Measurements from ENCODE around the gene IER5L. TPM values are rescaled to one million over a fixed set of nuclear protein-coding genes. Genes with fewer than 3 reads are reported as not detected.
A peak's percentile ranks its signal among the peaks of the same experiment; 100 is the strongest.
"Not testable (repeated sequence)": the region's sequence is repeated elsewhere in the genome, so short reads cannot be mapped to it uniquely, and the experiment has no call there.

Gene IER5L
- total and polyA plus RNA-seq, 4 donors, result 0.40 to 3.3 (median 2.5) TPM

DNA sequence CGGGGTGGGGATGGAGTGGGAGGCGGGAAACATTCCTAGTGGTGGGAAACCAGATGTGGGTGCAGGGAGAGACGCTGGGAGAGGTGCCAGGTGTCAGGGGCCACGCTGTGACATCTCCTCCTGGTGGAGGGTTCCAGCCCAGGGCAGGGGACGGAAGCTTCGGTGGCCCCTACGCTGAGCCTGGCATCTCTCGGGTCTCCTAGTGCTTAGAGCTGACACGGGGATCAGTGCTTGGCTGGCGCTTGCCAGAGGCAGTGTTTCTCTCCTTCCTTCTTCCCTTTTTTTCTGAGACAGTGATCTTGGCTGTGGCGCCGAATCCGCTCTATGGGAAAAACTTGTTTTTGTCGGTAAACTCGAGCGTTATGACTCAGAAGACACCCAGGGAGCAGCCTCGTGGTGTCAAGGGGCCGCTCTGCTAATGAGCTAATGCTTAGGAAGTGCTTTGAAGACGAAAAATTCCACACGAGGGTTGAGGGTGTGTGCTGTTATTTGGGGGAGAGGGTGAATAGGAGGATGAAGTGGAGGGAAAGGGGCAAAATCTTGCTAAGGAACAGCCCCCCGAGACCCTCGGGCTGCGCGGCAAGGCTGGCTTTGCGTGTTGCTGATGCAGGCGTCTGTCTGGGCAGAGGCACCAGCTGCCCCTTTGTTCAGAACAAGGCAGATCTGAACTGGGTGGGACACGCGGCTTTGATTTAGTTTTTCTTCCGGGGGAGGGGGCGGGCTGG is 20.4 kb upstream of the IER5L start:
- no peak for TF ChIP-seq RXRA (IDR thresholded peaks at IDR 0.05)
- TF ChIP-seq SP1 (IDR thresholded peaks at IDR 0.05), result no peak
- no peak for TF ChIP-seq FOXA2 (IDR thresholded peaks at IDR 0.05)
- TF ChIP-seq NR2F2 (IDR thresholded peaks at IDR 0.05), result peak; percentile 66
- no peak for TF ChIP-seq GABPA (IDR thresholded peaks at IDR 0.05 in 1 of 2, conservative IDR thresholded peaks at IDR 0.05 in 1 of 2)
- TF ChIP-seq TAF1 (conservative IDR thresholded peaks at IDR 0.05), result no peak
- WGBS, result 56% methylated on average over 30 of the region's 30 CpGs
- Histone ChIP-seq H3K27me3 (ENCODE audit: control insufficient read depth in 4 of 4, insufficient read depth in 4 of 4, low read length in 3 of 4) (no peaks in the 10 kb centered on the region), H3K4me3 (ENCODE audit: low read depth in 1 of 3, low read length in 3 of 3) (no peak overlapping the region), H3K9me3 (ENCODE audit: control insufficient read depth in 4 of 4, low read length in 3 of 4) (no peaks in the 10 kb centered on the region), H3K27ac (ENCODE audit: low read depth in 1 of 2, low read length in 2 of 2) (peak overlapping the region; percentile 58 to 64), H3K36me3 (ENCODE audit: control insufficient read depth in 4 of 4, insufficient read depth in 3 of 4, low read depth in 1 of 4, low read length in 3 of 4) (no peaks in the 10 kb centered on the region), H3K9ac (ENCODE audit: low read depth in 1 of 2, low read length in 2 of 2) (no peak overlapping the region), H3K4me1 (ENCODE audit: control insufficient read depth in 4 of 4, insufficient read depth in 4 of 4, low read length in 3 of 4) (peaks cover 0 to 2% (median 0%) of the 10 kb centered on the region in 4 donors)
- DNase-seq (ENCODE audit: low spot score), result no peak

DNA sequence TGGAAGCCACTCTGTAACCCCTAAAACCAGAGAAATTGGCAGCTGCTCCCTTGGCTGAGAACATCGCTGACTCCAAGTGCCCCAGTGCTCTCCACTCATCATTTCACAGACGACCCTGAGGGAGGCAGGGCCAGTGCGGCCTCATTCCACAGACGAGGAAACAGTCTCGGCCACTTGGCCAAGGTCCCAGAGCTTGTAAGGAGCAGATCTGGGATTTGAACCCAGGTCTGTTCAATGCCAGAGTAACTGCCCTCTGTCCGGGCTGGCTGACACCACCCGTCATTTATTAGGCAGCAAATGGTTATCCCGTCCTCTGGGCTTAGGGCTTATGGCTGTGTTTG is 19.9 kb upstream of the IER5L start:
- 50% methylated on average over 8 of the region's 8 CpGs for WGBS

GRCh38 chr9:129197045-129197444 is 19.0 kb upstream of the IER5L start:
- not testable (repeated sequence) for H3K4me1 ChIP-seq (ENCODE audit: control insufficient read depth in 4 of 4, insufficient read depth in 4 of 4, low read length in 3 of 4); H3K27ac ChIP-seq (ENCODE audit: low read depth in 1 of 2, low read length in 2 of 2); H3K27me3 ChIP-seq (ENCODE audit: control insufficient read depth in 4 of 4, insufficient read depth in 4 of 4, low read length in 3 of 4); H3K9me3 ChIP-seq (ENCODE audit: control insufficient read depth in 4 of 4, low read length in 3 of 4); H3K9ac ChIP-seq (ENCODE audit: low read depth in 1 of 2, low read length in 2 of 2); H3K4me3 ChIP-seq (ENCODE audit: low read depth in 1 of 3, low read length in 3 of 3); DNase-seq (ENCODE audit: low spot score); H3K36me3 ChIP-seq (ENCODE audit: control insufficient read depth in 4 of 4, insufficient read depth in 3 of 4, low read depth in 1 of 4, low read length in 3 of 4)
- WGBS, result 90% methylated on average over 6 of the region's 6 CpGs

More for the DNA sequence above, 19.9 kb upstream of the IER5L start:
- no peak overlapping the region for H3K9ac ChIP-seq (ENCODE audit: low read depth in 1 of 2, low read length in 2 of 2)
- H3K9me3 ChIP-seq (ENCODE audit: control insufficient read depth in 4 of 4, low read length in 3 of 4), result no peaks in the 10 kb centered on the region
- no peaks in the 10 kb centered on the region for H3K36me3 ChIP-seq (ENCODE audit: control insufficient read depth in 4 of 4, insufficient read depth in 3 of 4, low read depth in 1 of 4, low read length in 3 of 4)
- no peak overlapping the region for H3K4me3 ChIP-seq (ENCODE audit: low read depth in 1 of 3, low read length in 3 of 3)
- H3K4me1 ChIP-seq (ENCODE audit: control insufficient read depth in 4 of 4, insufficient read depth in 4 of 4, low read length in 3 of 4), result no peaks in the 10 kb centered on the region
- DNase-seq (ENCODE audit: low spot score), result no peak
- TF ChIP-seq FOXA2 (IDR thresholded peaks at IDR 0.05), result no peak
- TF ChIP-seq EGR1 (IDR thresholded peaks at IDR 0.05; ENCODE audit: low read depth in 2 of 2), result no peak
- peak; percentile 84 for TF ChIP-seq NR2F2 (IDR thresholded peaks at IDR 0.05)
- H3K27me3 ChIP-seq (ENCODE audit: control insufficient read depth in 4 of 4, insufficient read depth in 4 of 4, low read length in 3 of 4), result no peaks in the 10 kb centered on the region
- peak overlapping the region; percentile 58 to 64 for H3K27ac ChIP-seq (ENCODE audit: low read depth in 1 of 2, low read length in 2 of 2)

DNA sequence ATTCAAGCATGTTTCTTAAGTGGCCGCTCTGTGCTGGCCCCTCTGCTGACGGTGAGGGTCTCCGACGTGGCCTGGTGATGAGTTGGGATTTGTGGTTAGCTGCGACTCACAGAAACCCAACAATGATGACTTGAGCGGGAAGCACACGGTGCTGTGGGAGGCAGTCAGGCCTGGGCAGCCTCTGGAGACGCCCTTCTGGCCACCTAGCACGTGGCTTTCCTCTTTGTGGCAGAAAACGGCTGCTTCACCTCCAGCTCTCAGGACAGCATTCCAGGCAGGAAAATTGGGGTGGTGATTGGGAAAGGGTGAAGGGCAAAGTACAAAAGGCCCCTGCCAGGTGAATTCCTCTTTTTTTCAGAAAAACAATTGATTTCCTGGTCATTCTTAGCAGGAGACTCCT is 17.5 kb upstream of the IER5L start:
- no peak for DNase-seq (ENCODE audit: low spot score)
- Histone ChIP-seq H3K9me3 (ENCODE audit: control insufficient read depth in 4 of 4, low read length in 3 of 4) (no peaks in the 10 kb centered on the region), H3K27ac (ENCODE audit: low read depth in 1 of 2, low read length in 2 of 2) (no peak overlapping the region), H3K4me1 (ENCODE audit: control insufficient read depth in 4 of 4, insufficient read depth in 4 of 4, low read length in 3 of 4) (no peaks in the 10 kb centered on the region), H3K27me3 (ENCODE audit: control insufficient read depth in 4 of 4, insufficient read depth in 4 of 4, low read length in 3 of 4) (no peaks in the 10 kb centered on the region), H3K9ac (ENCODE audit: low read depth in 1 of 2, low read length in 2 of 2) (no peak overlapping the region), H3K36me3 (ENCODE audit: control insufficient read depth in 4 of 4, insufficient read depth in 3 of 4, low read depth in 1 of 4, low read length in 3 of 4) (no peaks in the 10 kb centered on the region), H3K4me3 (ENCODE audit: low read depth in 1 of 3, low read length in 3 of 3) (no peak overlapping the region)
- TF ChIP-seq TAF1 (conservative IDR thresholded peaks at IDR 0.05) (no peak), FOXA1 (IDR thresholded peaks at IDR 0.05) (no peak), NR2F2 (IDR thresholded peaks at IDR 0.05) (no peak), HNF4A (conservative IDR thresholded peaks at IDR 0.05) (peak in 1 of 2 donors; percentile 23), MAX (IDR thresholded peaks at IDR 0.05) (no peak), EGR1 (IDR thresholded peaks at IDR 0.05; ENCODE audit: low read depth in 2 of 2) (no peak)
- TF ChIP-seq, protein P1, sequence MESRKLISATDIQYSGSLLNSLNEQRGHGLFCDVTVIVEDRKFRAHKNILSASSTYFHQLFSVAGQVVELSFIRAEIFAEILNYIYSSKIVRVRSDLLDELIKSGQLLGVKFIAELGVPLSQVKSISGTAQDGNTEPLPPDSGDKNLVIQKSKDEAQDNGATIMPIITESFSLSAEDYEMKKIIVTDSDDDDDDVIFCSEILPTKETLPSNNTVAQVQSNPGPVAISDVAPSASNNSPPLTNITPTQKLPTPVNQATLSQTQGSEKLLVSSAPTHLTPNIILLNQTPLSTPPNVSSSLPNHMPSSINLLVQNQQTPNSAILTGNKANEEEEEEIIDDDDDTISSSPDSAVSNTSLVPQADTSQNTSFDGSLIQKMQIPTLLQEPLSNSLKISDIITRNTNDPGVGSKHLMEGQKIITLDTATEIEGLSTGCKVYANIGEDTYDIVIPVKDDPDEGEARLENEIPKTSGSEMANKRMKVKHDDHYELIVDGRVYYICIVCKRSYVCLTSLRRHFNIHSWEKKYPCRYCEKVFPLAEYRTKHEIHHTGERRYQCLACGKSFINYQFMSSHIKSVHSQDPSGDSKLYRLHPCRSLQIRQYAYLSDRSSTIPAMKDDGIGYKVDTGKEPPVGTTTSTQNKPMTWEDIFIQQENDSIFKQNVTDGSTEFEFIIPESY (IDR thresholded peaks at IDR 0.05), result no peak
- TF ChIP-seq, protein P2, sequence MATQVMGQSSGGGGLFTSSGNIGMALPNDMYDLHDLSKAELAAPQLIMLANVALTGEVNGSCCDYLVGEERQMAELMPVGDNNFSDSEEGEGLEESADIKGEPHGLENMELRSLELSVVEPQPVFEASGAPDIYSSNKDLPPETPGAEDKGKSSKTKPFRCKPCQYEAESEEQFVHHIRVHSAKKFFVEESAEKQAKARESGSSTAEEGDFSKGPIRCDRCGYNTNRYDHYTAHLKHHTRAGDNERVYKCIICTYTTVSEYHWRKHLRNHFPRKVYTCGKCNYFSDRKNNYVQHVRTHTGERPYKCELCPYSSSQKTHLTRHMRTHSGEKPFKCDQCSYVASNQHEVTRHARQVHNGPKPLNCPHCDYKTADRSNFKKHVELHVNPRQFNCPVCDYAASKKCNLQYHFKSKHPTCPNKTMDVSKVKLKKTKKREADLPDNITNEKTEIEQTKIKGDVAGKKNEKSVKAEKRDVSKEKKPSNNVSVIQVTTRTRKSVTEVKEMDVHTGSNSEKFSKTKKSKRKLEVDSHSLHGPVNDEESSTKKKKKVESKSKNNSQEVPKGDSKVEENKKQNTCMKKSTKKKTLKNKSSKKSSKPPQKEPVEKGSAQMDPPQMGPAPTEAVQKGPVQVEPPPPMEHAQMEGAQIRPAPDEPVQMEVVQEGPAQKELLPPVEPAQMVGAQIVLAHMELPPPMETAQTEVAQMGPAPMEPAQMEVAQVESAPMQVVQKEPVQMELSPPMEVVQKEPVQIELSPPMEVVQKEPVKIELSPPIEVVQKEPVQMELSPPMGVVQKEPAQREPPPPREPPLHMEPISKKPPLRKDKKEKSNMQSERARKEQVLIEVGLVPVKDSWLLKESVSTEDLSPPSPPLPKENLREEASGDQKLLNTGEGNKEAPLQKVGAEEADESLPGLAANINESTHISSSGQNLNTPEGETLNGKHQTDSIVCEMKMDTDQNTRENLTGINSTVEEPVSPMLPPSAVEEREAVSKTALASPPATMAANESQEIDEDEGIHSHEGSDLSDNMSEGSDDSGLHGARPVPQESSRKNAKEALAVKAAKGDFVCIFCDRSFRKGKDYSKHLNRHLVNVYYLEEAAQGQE (IDR thresholded peaks at IDR 0.05), result no peak
- WGBS, result 91% methylated on average over 10 of the region's 10 CpGs

Data from liver (tissue), 9 donors.